Activated CD4-positive, CD25-positive, alpha-beta regulatory T cell treated with anti-CD3 and anti-CD28 coated beads, Interleukin-2, amount 50 U/mL, for 72 hours (primary cell): ENCODE data around the gene FBLN2.

Experiments used
- DNase-seq: peaks from one replicate; pipeline ENCODE4 v3.0.0; 2021

The FBLN2 gene

GRCh38 chr3:13584427-13584891, 35.5 kb downstream of the FBLN2 start:
- no peak for DNase-seq

- no peak for DNase-seq
These were observed 36.0 kb downstream of the FBLN2 start for GRCh38 chr3:13584901-13585300.

GRCh38 chr3:13587442-13587841, 38.5 kb downstream of the FBLN2 start:
- no peak for DNase-seq

GRCh38 chr3:13588221-13588701, 39.3 kb downstream of the FBLN2 start:
- no peak for DNase-seq

- DNase-seq, result no peak
These were observed 40.1 kb downstream of the FBLN2 start for GRCh38 chr3:13588993-13589392.

- no peak for DNase-seq
These were observed 42.1 kb downstream of the FBLN2 start for GRCh38 chr3:13590841-13591520.

GRCh38 chr3:13593615-13594014, 44.7 kb downstream of the FBLN2 start:
- no peak for DNase-seq

- DNase-seq, result no peak
These were observed 45.2 kb downstream of the FBLN2 start for GRCh38 chr3:13594146-13594545.

GRCh38 chr3:13594991-13595421, 46.1 kb downstream of the FBLN2 start:
- DNase-seq, result no peak

- no peak for DNase-seq
These were observed 46.6 kb downstream of the FBLN2 start for GRCh38 chr3:13595485-13595884.

- no peak for DNase-seq
These were observed 47.7 kb downstream of the FBLN2 start for GRCh38 chr3:13596426-13597205.

- no peak for DNase-seq
These were observed 48.7 kb downstream of the FBLN2 start for GRCh38 chr3:13597661-13598060.

GRCh38 chr3:13598201-13598600, 49.3 kb downstream of the FBLN2 start:
- DNase-seq, result no peak

- no peak for DNase-seq
These were observed 50.3 kb downstream of the FBLN2 start for GRCh38 chr3:13598926-13599886.

- no peak for DNase-seq
These were observed 51.0 kb downstream of the FBLN2 start for GRCh38 chr3:13599887-13600450.

GRCh38 chr3:13600950-13601691, 52.2 kb downstream of the FBLN2 start:
- DNase-seq, result no peak

- DNase-seq, result no peak
These were observed 52.8 kb downstream of the FBLN2 start for GRCh38 chr3:13601692-13602080.

- no peak for DNase-seq
These were observed 56.6 kb downstream of the FBLN2 start for GRCh38 chr3:13605555-13605954.

- no peak for DNase-seq
These were observed 59.1 kb downstream of the FBLN2 start for GRCh38 chr3:13607821-13608597.

GRCh38 chr3:13608969-13609725, 60.2 kb downstream of the FBLN2 start:
- no peak for DNase-seq
